ENCODE results near the gene VAC14.

VAC14 gene

GRCh38 chr16:70739389-70739788 is 61.6 kb downstream of the VAC14 start:
- peaks cover 100% of the 10 kb centered on the region for H3K36me3 Mint-ChIP-seq (ENCODE audit: low read depth)
- no peak overlapping the region for H3K4me3 Mint-ChIP-seq
- intact Hi-C loops (cut with micrococcal nuclease): no loop called here

DNA sequence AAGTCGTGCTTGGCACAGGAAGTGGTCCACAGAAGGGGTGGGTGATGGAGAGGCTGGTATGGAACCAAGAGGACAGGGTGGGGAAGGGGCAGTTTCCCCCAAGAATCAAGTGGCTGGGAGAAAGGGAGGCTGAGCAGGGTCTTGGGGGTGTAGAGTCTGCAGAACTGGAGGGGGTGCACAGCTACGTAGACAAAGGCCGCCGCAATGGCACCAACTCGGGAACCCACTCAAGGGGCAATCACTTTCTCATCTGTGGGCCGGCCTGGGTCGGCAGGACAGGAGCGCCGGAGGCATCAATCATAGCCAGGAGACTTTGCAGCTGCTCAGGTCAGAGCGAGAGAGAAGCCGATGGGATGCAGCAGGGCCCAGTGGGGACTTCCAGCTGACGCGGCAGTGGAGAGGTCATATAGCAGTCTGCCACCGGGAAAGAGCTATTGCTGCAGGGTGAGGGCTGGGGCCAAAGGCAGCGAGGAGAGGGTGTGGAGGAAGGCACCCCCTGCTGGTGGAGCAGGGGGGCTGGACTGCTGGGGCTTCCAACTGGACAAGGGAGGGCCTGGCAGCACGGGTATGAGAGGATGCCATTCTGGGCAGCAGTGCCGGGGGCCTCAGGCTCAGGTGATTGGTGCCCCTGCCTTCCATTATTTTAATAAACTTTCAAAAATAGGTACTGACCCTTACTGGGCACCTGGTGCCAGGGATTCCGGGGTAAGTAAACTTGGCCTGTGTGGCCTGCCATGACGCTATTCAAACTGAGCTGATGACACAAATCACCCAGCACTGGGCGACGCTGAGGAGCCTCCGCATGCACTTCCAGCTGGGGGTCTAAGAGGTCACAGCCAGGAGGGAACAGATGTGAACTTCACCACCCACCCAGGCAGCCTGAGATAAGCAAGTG is 62.6 kb downstream of the VAC14 start:
- intact Hi-C loops (cut with micrococcal nuclease): no loop called here
- H3K9me3 Mint-ChIP-seq: peaks cover 1% of the 10 kb centered on the region
- peaks cover 96% of the 10 kb centered on the region for H3K36me3 Mint-ChIP-seq (ENCODE audit: low read depth)
- peaks cover 36% of the 10 kb centered on the region for H3K4me1 Mint-ChIP-seq (ENCODE audit: low read depth)
- H3K27me3 Mint-ChIP-seq: no peaks in the 10 kb centered on the region
- no peak overlapping the region for H3K4me3 Mint-ChIP-seq
- peak overlapping the region; percentile 59 for H3K27ac Mint-ChIP-seq

More at GRCh38 chr16:70739389-70739788, 61.6 kb downstream of the VAC14 start:
- H3K27me3 Mint-ChIP-seq: no peaks in the 10 kb centered on the region
- H3K4me1 Mint-ChIP-seq (ENCODE audit: low read depth): peaks cover 36% of the 10 kb centered on the region
- H3K9me3 Mint-ChIP-seq: peaks cover 9% of the 10 kb centered on the region
- H3K27ac Mint-ChIP-seq: peak overlapping the region; percentile 3

GRCh38 chr16:70737377-70738082 is 63.4 kb downstream of the VAC14 start:
- Mint-ChIP-seq H3K9me3 (no peaks in the 10 kb centered on the region), H3K27ac (peak overlapping the region; percentile 59), H3K4me1 (ENCODE audit: low read depth) (peaks cover 36% of the 10 kb centered on the region), H3K4me3 (no peak overlapping the region), H3K36me3 (ENCODE audit: low read depth) (peaks cover 96% of the 10 kb centered on the region), H3K27me3 (no peaks in the 10 kb centered on the region)
- intact Hi-C loops (cut with micrococcal nuclease): no loop called here

- Mint-ChIP-seq H3K27ac (peak overlapping the region; percentile 59), H3K4me3 (no peak overlapping the region), H3K9me3 (no peaks in the 10 kb centered on the region), H3K36me3 (ENCODE audit: low read depth) (peaks cover 96% of the 10 kb centered on the region), H3K27me3 (no peaks in the 10 kb centered on the region), H3K4me1 (ENCODE audit: low read depth) (peaks cover 34% of the 10 kb centered on the region)
- intact Hi-C loops (cut with micrococcal nuclease): no loop called here
Measured at GRCh38 chr16:70736465-70737376, 64.2 kb downstream of the VAC14 start.

DNA sequence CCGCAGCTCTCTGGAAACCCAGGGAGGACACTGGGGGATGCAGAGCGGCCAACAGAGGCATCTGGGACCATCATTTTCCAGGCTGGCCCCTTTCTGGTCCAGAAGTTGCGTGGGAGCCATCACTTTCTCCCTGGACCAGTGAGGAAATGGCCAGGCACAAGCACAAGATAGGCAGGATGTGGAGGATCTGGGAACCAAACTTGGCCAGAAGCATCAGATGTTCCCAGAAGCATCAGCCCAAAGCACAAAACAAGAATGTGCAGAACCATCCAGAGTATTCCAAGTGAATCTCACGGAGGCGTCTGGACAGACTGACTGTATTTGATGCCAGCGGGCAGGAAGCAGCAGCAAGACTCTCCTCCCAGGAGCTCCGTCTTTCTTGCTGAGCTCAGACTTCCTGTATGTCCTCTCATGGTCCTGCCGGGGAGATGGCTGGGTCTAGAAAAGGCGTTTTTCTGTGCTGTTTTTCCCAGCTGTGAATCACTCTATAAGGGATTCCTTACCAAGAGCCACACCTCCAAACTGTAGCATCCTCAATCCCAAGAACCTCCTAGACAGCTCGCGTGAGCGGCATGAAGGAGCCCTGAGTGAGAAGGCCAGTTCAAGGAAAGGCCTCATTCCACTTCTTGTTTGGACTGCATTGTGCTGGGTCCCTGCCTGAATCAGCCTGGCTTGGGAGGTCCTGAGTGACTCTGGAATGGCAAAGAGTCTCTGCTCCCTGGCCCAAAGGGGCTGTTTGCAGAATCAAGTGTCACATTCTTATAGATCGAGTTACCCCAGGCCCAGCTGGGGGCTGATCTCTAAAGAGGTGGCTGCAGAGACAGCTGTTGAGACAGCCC is 65.6 kb downstream of the VAC14 start:
- Mint-ChIP-seq H3K27ac (no peak overlapping the region), H3K4me3 (no peak overlapping the region), H3K9me3 (no peaks in the 10 kb centered on the region), H3K36me3 (ENCODE audit: low read depth) (peaks cover 96% of the 10 kb centered on the region), H3K4me1 (ENCODE audit: low read depth) (peaks cover 24% of the 10 kb centered on the region), H3K27me3 (no peaks in the 10 kb centered on the region)
- intact Hi-C loops (cut with micrococcal nuclease): no loop called here

GRCh38 chr16:70734522-70735095 is 66.3 kb downstream of the VAC14 start:
- peaks cover 96% of the 10 kb centered on the region for H3K36me3 Mint-ChIP-seq (ENCODE audit: low read depth)
- no peaks in the 10 kb centered on the region for H3K9me3 Mint-ChIP-seq
- peaks cover 32% of the 10 kb centered on the region for H3K4me1 Mint-ChIP-seq (ENCODE audit: low read depth)
- intact Hi-C loops (cut with micrococcal nuclease): no loop called here
- no peaks in the 10 kb centered on the region for H3K27me3 Mint-ChIP-seq
- no peak overlapping the region for H3K27ac Mint-ChIP-seq
- H3K4me3 Mint-ChIP-seq: no peak overlapping the region

DNA sequence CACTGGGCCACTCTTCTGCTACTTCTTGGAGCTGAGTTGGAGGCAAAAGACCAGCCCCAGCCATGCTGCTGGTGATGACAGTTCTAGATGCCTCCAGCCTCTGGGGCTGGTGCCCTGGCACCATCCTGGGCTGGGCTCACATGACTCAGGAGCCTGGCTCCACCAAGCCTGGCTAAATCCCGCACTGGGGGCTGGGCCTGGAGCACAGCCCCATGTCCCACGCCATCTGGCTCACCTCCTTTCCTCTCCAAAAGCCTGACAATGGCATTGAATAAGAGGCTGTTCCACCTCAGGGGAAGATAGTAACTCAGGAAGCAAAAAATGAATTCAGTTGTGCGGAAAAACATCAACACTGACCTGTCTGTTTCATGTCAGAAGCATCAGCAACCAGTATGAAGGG is 70.0 kb downstream of the VAC14 start:
- Mint-ChIP-seq H3K9me3 (no peaks in the 10 kb centered on the region), H3K36me3 (ENCODE audit: low read depth) (peaks cover 96% of the 10 kb centered on the region), H3K27ac (no peak overlapping the region), H3K27me3 (no peaks in the 10 kb centered on the region), H3K4me3 (no peak overlapping the region), H3K4me1 (ENCODE audit: low read depth) (peaks cover 39% of the 10 kb centered on the region)
- intact Hi-C loops (cut with micrococcal nuclease): no loop called here

GRCh38 chr16:70730031-70730430 is 70.9 kb downstream of the VAC14 start:
- Mint-ChIP-seq H3K9me3 (no peaks in the 10 kb centered on the region), H3K4me3 (no peak overlapping the region), H3K36me3 (ENCODE audit: low read depth) (peaks cover 96% of the 10 kb centered on the region), H3K27me3 (no peaks in the 10 kb centered on the region), H3K4me1 (ENCODE audit: low read depth) (peaks cover 47% of the 10 kb centered on the region), H3K27ac (no peak overlapping the region)
- intact Hi-C loops (cut with micrococcal nuclease): no loop called here

GRCh38 chr16:70729292-70729691 is 71.7 kb downstream of the VAC14 start:
- no peak overlapping the region for H3K27ac Mint-ChIP-seq
- no peaks in the 10 kb centered on the region for H3K27me3 Mint-ChIP-seq
- intact Hi-C loops (cut with micrococcal nuclease): no loop called here
- H3K9me3 Mint-ChIP-seq: no peaks in the 10 kb centered on the region
- peaks cover 96% of the 10 kb centered on the region for H3K36me3 Mint-ChIP-seq (ENCODE audit: low read depth)
- no peak overlapping the region for H3K4me3 Mint-ChIP-seq
- H3K4me1 Mint-ChIP-seq (ENCODE audit: low read depth): peaks cover 47% of the 10 kb centered on the region

DNA sequence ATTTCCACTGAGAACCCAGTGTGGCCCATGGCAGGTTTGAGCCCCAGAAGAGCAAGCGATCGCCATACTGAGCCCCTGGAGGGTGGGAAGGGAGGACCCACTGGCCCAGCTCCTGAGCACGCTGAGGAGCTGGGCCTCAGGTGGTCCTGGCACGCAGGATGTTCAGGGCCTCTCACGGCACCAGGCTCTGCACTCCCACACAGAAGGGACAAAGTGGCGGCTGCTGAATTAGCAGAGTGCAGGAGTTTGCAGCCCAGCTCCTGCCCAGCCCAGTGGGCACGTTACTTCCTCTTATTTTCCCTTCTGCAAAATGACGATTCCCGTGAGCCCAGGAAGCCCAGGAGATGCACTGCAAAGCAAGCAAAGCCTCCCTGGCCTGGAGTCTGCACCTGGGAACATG is 72.8 kb downstream of the VAC14 start:
- Mint-ChIP-seq H3K4me1 (ENCODE audit: low read depth) (peaks cover 47% of the 10 kb centered on the region), H3K27me3 (no peaks in the 10 kb centered on the region), H3K4me3 (no peak overlapping the region), H3K27ac (peak overlapping the region; percentile 63), H3K36me3 (ENCODE audit: low read depth) (peaks cover 100% of the 10 kb centered on the region), H3K9me3 (no peaks in the 10 kb centered on the region)
- intact Hi-C loops (cut with micrococcal nuclease): no loop called here

- H3K27ac Mint-ChIP-seq: no peak overlapping the region
- H3K36me3 Mint-ChIP-seq (ENCODE audit: low read depth): peaks cover 100% of the 10 kb centered on the region
- no peaks in the 10 kb centered on the region for H3K27me3 Mint-ChIP-seq
- H3K9me3 Mint-ChIP-seq: no peaks in the 10 kb centered on the region
- intact Hi-C loops (cut with micrococcal nuclease): no loop called here
- H3K4me1 Mint-ChIP-seq (ENCODE audit: low read depth): peaks cover 47% of the 10 kb centered on the region
- H3K4me3 Mint-ChIP-seq: no peak overlapping the region
Measured at GRCh38 chr16:70726892-70727361, 74.0 kb downstream of the VAC14 start.

DNA sequence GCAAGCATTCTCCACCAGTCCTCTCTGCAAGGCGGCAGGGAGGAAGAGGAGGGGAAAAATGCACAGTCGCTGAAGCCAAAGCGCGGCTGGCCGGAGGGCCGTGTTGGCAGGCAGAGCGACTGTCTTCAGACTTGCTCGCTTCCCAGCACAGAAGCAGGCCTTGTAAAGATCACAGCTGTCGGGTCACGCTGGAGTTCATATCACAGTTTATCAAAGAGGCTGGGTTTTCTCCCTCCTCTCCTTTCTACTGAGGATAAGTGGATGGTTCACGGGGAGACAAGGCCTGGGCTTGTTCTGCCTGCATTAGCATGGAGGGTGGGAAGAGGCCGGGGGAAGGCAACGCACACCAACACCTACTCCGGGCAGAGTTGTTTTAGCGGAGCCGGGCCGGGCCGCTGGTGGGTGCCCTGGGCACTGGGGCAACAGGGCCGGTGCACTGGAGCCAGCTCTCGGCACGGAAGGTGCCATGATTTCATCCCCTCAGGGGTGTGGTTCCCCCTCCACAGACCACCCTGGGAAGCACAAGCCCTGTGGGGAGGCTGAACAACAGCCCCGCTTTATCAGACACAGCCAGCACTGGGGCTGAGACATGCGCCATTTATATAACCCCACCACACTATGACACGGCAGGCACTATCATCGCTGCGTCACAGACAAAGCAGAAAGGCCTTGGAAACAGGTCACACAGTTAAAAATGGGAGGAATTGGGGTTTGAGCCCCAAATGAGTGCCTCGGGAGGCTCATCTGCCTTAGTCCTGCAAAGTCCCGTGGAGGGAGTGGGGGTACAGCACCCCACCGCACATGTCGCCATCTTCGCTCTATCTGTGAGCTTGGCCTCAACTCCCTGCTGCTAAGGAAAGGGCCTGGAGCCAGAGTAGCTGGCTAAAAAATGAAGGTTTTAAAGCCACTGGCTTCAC is 74.8 kb downstream of the VAC14 start:
- peak overlapping the region; percentile 58 for H3K27ac Mint-ChIP-seq

More for the DNA sequence above, 74.8 kb downstream of the VAC14 start:
- Mint-ChIP-seq H3K4me1 (ENCODE audit: low read depth) (peaks cover 52% of the 10 kb centered on the region), H3K4me3 (no peak overlapping the region), H3K27me3 (no peaks in the 10 kb centered on the region), H3K9me3 (no peaks in the 10 kb centered on the region), H3K36me3 (ENCODE audit: low read depth) (peaks cover 100% of the 10 kb centered on the region)
- intact Hi-C loops (cut with micrococcal nuclease): no loop called here
